Ishikawa (cell line): ENCODE data around the gene OTUD5.

Experiments used
- CEBPB ChIP-seq: IDR thresholded peaks from 2 replicates; pipeline ENCODE4 v1.6.1; 2012
- CREB1 ChIP-seq: IDR thresholded peaks from 2 replicates; pipeline ENCODE4 v1.6.1; 2012; ENCODE audit warnings: low read depth
- EP300 ChIP-seq: IDR thresholded peaks from 2 replicates; pipeline ENCODE4 v1.6.1; 2012; ENCODE audit warnings: borderline replicate concordance
- FOXM1 ChIP-seq: IDR thresholded peaks from 2 replicates; pipeline ENCODE4 v1.6.1; 2012; ENCODE audit warnings: low read depth, borderline replicate concordance
- RAD21 ChIP-seq: IDR thresholded peaks from 2 replicates; pipeline ENCODE4 v1.6.1; 2012; ENCODE audit warnings: low read depth
- TAF1 ChIP-seq: IDR thresholded peaks from 2 replicates; pipeline ENCODE4 v1.6.1; 2012; ENCODE audit warnings: low read depth, mild to moderate bottlenecking
- TCF12 ChIP-seq: IDR thresholded peaks from 2 replicates; pipeline ENCODE4 v1.6.1; 2012; ENCODE audit warnings: low read depth
- TEAD4 ChIP-seq: IDR thresholded peaks from 2 replicates; pipeline ENCODE4 v1.6.1; 2012
- YY1 ChIP-seq: IDR thresholded peaks from 2 replicates; pipeline ENCODE4 v1.6.1; 2012; ENCODE audit warnings: low read depth
- TF ChIP-seq, protein P1 (sequence below): IDR thresholded peaks from 2 replicates; pipeline ENCODE4 v1.6.1; 2012; ENCODE audit warnings: low read depth, mild to moderate bottlenecking
- TF ChIP-seq, protein P2 (sequence below): IDR thresholded peaks from 2 replicates; pipeline ENCODE4 v1.6.1; 2012

DNA sequence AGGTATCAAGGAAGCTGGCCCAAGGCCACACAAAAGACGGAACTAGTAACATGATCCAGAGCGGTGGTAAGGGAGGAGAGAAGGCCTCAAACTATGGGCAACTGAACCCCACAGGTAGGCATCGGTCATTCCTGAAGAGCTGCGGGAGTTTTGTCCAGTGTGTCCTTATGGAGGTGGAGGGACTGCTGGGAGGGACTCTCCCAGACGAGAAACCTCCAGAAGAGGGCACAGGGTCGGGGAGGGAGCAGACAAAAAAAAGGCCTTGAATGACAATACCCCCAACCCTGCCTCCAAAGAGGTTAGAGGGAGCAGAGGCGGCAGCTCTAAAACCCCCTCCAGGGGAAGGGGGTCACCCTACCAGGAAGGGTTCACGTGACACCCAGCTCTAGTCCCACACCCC, 53.2 kb downstream of the OTUD5 start:
- TF ChIP-seq, protein P1, sequence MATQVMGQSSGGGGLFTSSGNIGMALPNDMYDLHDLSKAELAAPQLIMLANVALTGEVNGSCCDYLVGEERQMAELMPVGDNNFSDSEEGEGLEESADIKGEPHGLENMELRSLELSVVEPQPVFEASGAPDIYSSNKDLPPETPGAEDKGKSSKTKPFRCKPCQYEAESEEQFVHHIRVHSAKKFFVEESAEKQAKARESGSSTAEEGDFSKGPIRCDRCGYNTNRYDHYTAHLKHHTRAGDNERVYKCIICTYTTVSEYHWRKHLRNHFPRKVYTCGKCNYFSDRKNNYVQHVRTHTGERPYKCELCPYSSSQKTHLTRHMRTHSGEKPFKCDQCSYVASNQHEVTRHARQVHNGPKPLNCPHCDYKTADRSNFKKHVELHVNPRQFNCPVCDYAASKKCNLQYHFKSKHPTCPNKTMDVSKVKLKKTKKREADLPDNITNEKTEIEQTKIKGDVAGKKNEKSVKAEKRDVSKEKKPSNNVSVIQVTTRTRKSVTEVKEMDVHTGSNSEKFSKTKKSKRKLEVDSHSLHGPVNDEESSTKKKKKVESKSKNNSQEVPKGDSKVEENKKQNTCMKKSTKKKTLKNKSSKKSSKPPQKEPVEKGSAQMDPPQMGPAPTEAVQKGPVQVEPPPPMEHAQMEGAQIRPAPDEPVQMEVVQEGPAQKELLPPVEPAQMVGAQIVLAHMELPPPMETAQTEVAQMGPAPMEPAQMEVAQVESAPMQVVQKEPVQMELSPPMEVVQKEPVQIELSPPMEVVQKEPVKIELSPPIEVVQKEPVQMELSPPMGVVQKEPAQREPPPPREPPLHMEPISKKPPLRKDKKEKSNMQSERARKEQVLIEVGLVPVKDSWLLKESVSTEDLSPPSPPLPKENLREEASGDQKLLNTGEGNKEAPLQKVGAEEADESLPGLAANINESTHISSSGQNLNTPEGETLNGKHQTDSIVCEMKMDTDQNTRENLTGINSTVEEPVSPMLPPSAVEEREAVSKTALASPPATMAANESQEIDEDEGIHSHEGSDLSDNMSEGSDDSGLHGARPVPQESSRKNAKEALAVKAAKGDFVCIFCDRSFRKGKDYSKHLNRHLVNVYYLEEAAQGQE: no peak
- TF ChIP-seq EP300 (no peak), FOXM1 (no peak), TAF1 (no peak), YY1 (no peak), RAD21 (no peak), TCF12 (no peak), CEBPB (no peak), CREB1 (no peak), TEAD4 (no peak)
- TF ChIP-seq, protein P2, sequence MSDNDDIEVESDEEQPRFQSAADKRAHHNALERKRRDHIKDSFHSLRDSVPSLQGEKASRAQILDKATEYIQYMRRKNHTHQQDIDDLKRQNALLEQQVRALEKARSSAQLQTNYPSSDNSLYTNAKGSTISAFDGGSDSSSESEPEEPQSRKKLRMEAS: no peak
